Uterus (tissue), 4 donors: ENCODE data around the gene COX4I1. TPM values are rescaled to one million over a fixed set of nuclear protein-coding genes. Genes with fewer than 3 reads are reported as not detected.
"Not testable (repeated sequence)": the region's sequence is repeated elsewhere in the genome, so short reads cannot be mapped to it uniquely, and the experiment has no call there.

Experiments
- DNase-seq, 2 donors: peaks; one replicate each; pipeline ENCODE4 v3.0.0-alpha.2; 2019 to 2020
- H3K27ac ChIP-seq, 2 donors: fragments of 200-600 bp; sonication (generic); 1 replicate in 1 of 2; 2 replicates in 1 of 2; pipeline ENCODE4 v1.5.1; 2016 to 2018
- H3K27me3 ChIP-seq, 2 donors: fragments of 200-600 bp; sonication (generic); one replicate each; pipeline ENCODE4 v1.5.1; 2018 to 2019; ENCODE audit warnings: control low read depth in 1 of 2
- H3K36me3 ChIP-seq, 2 donors: fragments of 200-600 bp; sonication (generic); one replicate each; pipeline ENCODE4 v1.5.1; 2019; ENCODE audit warnings: control low read depth in 1 of 2
- H3K4me1 ChIP-seq, 2 donors: fragments of 200-600 bp; sonication (generic); one replicate each; pipeline ENCODE4 v1.5.1; 2018 to 2019; ENCODE audit warnings: control low read depth in 1 of 2
- H3K4me3 ChIP-seq, 2 donors: fragments of 200-600 bp; sonication (generic); 1 replicate in 1 of 2; 2 replicates in 1 of 2; pipeline ENCODE4 v1.5.1; 2018 to 2019; ENCODE audit warnings: mild to moderate bottlenecking in 1 of 2
- H3K9me3 ChIP-seq, 2 donors: fragments of 200-600 bp; sonication (generic); one replicate each; pipeline ENCODE4 v1.5.1; 2019; ENCODE audit warnings: control low read depth in 1 of 2
- POLR2A ChIP-seq, 2 donors: fragments of 450-650 bp; IDR thresholded peaks; one replicate each; pipeline ENCODE4 v1.6.1; 2016; ENCODE audit warnings: antibody characterized with exemption in 2 of 2, mild to moderate bottlenecking in 1 of 2, moderate library complexity in 1 of 2
- intact Hi-C: fragments of 100-400 bp; cut with DNase I; formaldehyde crosslinking; loops from one replicate; pipeline ENCODE4 v1.15.1; 2023; ENCODE audit warnings: low total_unique reads
- total RNA-seq, 4 donors: library from RNA; depleted of rRNA in 3 of 4; stranded (reverse); fragments of >200 nt in 3 of 4; gene quantifications; one replicate each; pipeline versions ENCODE4 v1.1.0 to v1.2.4, GENCODE V29; 2014 to 2023
- TF ChIP-seq, protein P1 (sequence below), 4 experiments: fragments of 200-600 bp in 2 of 4; fragments of 450-650 bp in 2 of 4; sonication (generic) in 2 of 4; IDR thresholded peaks; one replicate each; pipeline ENCODE4 v1.5.1; 2016 to 2019; ENCODE audit warnings: antibody characterized with exemption in 4 of 4, mild to moderate bottlenecking in 2 of 4, moderate library complexity in 1 of 4
- donor health status: DM: yes; HTN: yes; CAD: no.

COX4I1 gene
- total RNA-seq, 4 donors from 2014 or later: 199 to 836 (median 287) TPM

DNA sequence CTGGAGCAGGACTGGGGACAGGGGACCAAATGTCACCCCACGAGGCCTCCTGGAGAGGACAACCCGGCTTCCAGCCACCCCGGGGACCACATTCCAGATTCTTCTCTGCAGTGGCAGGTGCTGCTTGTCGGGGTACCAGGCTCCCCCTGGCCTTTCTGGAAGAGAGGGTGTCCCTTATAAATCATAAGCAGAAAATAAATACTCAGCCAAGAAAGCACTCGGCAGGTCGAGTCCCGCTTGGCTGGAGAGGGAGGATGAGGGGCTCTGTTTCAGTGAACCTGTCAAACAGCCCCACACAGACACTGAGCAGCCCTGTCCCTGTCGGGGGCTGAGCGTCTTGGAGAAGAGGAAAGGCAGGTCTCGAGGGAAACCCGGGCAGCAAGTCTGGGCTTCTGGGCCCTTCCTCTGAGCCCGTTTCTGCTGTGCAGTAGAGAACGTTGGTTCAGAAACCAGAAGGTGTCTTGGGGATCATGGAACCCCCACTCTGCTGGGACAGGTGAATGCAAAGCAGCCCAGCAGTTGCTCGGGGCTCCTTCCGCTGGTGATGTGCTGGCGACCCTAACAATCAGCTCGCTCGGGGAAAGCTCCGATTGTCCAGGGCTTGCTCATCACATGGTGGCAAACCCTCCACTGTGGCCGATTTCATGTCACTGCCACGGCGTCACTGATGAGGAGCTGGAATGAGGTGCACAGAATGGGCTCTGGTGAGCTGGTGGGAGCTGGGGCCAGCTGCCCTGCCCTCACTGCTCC is 36.6 kb downstream of the COX4I1 start:
- TF ChIP-seq, protein P1, sequence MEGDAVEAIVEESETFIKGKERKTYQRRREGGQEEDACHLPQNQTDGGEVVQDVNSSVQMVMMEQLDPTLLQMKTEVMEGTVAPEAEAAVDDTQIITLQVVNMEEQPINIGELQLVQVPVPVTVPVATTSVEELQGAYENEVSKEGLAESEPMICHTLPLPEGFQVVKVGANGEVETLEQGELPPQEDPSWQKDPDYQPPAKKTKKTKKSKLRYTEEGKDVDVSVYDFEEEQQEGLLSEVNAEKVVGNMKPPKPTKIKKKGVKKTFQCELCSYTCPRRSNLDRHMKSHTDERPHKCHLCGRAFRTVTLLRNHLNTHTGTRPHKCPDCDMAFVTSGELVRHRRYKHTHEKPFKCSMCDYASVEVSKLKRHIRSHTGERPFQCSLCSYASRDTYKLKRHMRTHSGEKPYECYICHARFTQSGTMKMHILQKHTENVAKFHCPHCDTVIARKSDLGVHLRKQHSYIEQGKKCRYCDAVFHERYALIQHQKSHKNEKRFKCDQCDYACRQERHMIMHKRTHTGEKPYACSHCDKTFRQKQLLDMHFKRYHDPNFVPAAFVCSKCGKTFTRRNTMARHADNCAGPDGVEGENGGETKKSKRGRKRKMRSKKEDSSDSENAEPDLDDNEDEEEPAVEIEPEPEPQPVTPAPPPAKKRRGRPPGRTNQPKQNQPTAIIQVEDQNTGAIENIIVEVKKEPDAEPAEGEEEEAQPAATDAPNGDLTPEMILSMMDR (IDR thresholded peaks at IDR 0.05): no peak
- no peak for TF ChIP-seq POLR2A (IDR thresholded peaks at IDR 0.05)
- no peak for DNase-seq
- no peaks in the 10 kb centered on the region for H3K36me3 ChIP-seq
- H3K27ac ChIP-seq: no peak overlapping the region
- no peaks in the 10 kb centered on the region for H3K4me1 ChIP-seq
- peaks cover 0 to 18% of the 10 kb centered on the region in 2 donors for H3K27me3 ChIP-seq
- no peak overlapping the region for H3K4me3 ChIP-seq
- H3K9me3 ChIP-seq: no peaks in the 10 kb centered on the region
- intact Hi-C loops: no loop called here

DNA sequence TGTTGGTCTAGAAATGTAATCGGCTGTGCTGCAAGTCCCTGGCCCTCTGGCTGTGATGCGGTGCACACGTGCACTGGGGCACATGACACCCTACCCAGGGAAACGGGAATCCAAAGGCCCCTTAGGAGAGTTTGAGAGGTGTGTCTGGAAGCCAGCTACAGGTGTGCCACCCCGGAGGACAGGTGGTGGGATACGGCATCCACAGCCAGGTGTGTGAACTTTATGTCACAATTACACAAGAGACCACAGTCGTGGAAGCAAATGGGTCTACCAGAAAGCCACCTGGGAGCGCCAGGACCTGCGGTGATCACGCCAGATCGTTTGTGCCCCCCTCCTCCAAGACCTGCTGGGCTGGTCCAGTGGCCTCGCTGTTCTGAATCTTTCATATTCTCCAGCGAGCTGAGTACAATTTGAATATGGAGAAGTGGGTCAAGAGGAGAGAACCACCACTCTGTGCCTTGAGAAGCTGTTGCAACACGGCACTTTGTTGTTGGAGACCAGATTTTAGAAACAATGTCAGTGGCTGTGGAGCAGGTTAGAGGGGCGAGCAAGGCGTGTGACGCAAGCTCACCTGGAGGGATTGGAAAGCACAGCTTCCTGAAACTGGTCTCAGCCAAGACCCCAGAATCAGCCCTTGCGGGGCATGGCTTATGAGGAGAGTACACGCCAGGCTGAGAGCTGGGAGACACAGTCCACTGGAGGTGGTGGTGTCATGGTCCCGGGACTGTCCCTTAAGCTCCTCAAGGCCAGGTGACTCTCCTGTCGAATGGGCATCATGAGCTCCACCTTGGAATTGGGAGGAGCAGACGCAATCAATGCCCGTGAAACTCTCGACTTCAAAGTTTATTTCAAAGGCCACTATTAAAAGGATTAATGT is 37.4 kb downstream of the COX4I1 start:
- H3K27ac ChIP-seq: no peak overlapping the region
- no peak for TF ChIP-seq POLR2A (IDR thresholded peaks at IDR 0.05)
- TF ChIP-seq, protein P1 (IDR thresholded peaks at IDR 0.05): no peak
- no peaks in the 10 kb centered on the region for H3K36me3 ChIP-seq
- H3K9me3 ChIP-seq: no peaks in the 10 kb centered on the region
- intact Hi-C loops: no loop called here
- DNase-seq: no peak
- no peak overlapping the region for H3K4me3 ChIP-seq
- peaks cover 0 to 18% of the 10 kb centered on the region in 2 donors for H3K27me3 ChIP-seq
- no peaks in the 10 kb centered on the region for H3K4me1 ChIP-seq

DNA sequence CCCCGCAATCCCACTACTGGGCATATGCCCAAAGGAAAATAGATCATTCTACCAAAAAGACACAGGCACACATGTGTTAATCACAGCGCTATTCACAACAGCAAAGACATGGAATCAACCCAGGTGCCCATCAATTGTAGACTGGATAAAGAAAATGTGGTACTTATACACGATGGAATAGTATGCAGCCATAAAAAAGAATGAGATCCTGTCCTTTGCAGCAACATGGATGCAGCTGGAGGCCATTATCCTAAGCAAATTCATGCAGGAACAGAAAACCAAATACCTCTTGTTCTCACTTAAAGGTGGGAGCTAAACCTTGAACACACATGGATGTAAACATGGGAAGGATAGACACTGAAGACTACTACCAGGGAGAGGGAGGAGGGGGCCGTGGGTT is 38.2 kb downstream of the COX4I1 start:
- H3K4me3 ChIP-seq, H3K4me1 ChIP-seq, H3K27ac ChIP-seq, H3K9me3 ChIP-seq, H3K36me3 ChIP-seq, DNase-seq, intact Hi-C loops: not testable (repeated sequence)
- peaks cover 0 to 18% of the 10 kb centered on the region in 2 donors for H3K27me3 ChIP-seq

DNA sequence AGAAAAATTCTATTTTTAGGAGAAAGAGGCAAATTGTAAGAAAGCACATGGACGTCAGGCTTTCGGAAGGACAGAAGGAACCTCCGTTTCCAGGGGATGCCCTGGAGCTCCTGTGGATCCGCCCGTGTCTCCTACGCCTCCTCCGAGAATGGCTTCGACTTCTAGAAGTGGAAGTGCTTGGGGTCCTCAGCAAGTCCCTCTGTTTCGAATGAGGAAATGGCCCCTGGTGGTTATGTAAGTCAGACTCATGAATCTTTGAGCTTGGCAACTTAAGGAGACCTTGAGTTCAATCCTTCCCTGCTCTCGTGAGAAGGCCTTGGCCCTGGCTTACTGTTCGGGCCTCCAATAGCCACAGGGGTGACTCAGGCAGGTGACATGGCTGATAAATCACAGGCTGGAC is 38.9 kb downstream of the COX4I1 start:
- Histone ChIP-seq H3K9me3 (no peaks in the 10 kb centered on the region), H3K4me3 (no peak overlapping the region), H3K27me3 (peaks cover 0 to 21% of the 10 kb centered on the region in 2 donors), H3K27ac (no peak overlapping the region), H3K36me3 (no peaks in the 10 kb centered on the region), H3K4me1 (no peaks in the 10 kb centered on the region)
- TF ChIP-seq, protein P1 (IDR thresholded peaks at IDR 0.05): no peak
- no peak for TF ChIP-seq POLR2A (IDR thresholded peaks at IDR 0.05)
- no peak for DNase-seq
- intact Hi-C loops: no loop called here

DNA sequence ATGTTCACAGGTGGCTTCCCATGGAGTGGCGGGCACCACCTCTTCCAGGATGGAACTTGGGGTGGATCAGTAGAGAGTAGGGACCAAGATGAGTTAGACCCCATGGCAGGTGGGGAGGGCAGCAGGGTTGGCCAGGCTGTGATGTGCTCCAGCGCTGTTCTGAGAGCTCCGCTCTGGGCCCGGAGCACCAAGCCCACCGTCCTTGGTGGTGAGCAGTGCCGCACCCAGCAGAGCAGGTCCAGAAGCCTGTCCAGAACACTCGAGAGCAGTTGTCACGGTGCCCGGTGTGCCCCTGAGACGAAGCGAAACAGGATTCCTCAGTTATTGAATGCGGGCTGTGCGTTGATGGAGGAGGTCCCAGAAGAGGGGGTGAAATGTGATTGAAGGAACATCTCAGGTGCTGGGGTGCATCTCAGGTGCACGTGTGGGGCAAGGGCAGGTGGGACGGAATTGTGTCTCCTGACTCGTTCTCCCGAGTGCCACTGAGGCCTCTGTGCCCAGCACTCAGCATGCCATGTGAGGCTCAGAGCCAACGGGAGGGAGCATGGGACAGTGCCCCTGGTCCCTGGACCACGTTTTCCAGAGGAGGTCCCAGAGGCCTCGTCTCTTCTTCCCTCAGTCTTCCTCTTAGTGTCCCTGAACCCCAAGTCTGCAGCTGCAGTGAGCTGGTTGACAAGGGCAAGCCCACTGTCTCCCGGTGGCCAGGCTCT is 39.5 kb downstream of the COX4I1 start:
- H3K27me3 ChIP-seq: peaks cover 0 to 22% of the 10 kb centered on the region in 2 donors
- DNase-seq: no peak
- no peaks in the 10 kb centered on the region for H3K9me3 ChIP-seq
- no peaks in the 10 kb centered on the region for H3K4me1 ChIP-seq
- TF ChIP-seq POLR2A (IDR thresholded peaks at IDR 0.05): no peak
- TF ChIP-seq, protein P1 (IDR thresholded peaks at IDR 0.05): no peak
- no peak overlapping the region for H3K27ac ChIP-seq
- no peak overlapping the region for H3K4me3 ChIP-seq
- intact Hi-C loops: no loop called here
- no peaks in the 10 kb centered on the region for H3K36me3 ChIP-seq
